HEK293 (cell line): ENCODE results near the gene SMIM44.

Experiments
- TCF7L2 ChIP-seq: IDR thresholded peaks from 2 replicates; pipeline ENCODE4 v1.6.1; 2011; ENCODE audit warnings: low read depth, mild to moderate bottlenecking, inconsistent platforms, low read length, moderate library complexity, borderline replicate concordance
- TF ChIP-seq, protein P1 (sequence below): fragments of 450-650 bp; formaldehyde crosslinking; optimal IDR thresholded peaks from 2 replicates; pipeline ENCODE3; 2016; ENCODE audit warnings: missing biosample characterization, mild to moderate bottlenecking, missing genetic modification characterization

DNA sequence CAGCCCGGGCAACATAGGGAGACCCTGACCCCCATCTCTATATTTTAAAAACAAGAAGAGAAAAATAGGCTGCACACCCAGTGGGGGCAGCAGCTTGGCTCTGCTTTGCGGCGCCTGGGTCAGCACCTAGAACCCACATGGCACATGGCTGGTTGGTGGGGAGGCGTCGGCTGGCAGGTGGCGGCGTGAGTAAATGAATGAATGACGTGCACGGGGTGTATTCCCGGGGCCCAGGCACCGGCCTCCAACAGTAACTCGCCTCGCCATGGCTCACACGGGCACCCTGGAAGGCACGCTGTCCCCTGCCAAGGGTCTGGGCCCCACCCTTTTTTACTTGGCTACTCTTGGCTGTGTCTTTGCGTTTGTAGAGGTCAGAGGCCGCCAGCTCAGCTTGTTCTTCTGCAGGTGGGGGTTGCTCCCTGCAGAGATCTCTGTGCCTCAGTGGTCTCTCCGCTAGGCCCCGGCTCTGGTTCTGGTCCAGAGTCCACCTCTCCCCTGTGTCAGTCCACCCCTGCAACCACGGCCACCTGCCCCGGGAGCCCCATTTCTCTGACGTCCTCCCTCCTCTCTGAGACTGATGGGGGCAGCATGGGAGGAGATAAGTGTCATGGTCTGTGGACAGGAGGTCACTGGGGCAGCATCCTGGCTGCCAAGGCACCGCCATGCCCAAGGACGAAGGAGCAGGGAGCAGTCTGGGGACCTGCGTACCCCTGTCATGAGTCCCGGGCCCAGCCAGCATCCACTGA lies 28.4 kb upstream of the SMIM44 start:
- TF ChIP-seq, protein P1, sequence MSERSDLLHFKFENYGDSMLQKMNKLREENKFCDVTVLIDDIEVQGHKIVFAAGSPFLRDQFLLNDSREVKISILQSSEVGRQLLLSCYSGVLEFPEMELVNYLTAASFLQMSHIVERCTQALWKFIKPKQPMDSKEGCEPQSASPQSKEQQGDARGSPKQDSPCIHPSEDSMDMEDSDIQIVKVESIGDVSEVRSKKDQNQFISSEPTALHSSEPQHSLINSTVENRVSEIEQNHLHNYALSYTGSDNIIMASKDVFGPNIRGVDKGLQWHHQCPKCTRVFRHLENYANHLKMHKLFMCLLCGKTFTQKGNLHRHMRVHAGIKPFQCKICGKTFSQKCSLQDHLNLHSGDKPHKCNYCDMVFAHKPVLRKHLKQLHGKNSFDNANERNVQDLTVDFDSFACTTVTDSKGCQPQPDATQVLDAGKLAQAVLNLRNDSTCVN (tag by site-specific recombination), result no peak
- no peak for TF ChIP-seq TCF7L2
